HG02870 (cell line): ENCODE measurements around the gene SLC26A9.

ENCODE experiments used
- ATAC-seq: cut with Tn5 transposase; IDR thresholded peaks from one replicate; pipeline ENCODE4 v1.9.1; 2021; ENCODE audit warnings: mild to moderate bottlenecking, moderate library complexity; ENCODE audit not compliant: unreplicated experiment

Gene SLC26A9

GRCh38 chr1:205949753-205950152 lies 6.5 kb upstream of the SLC26A9 start:
- no peak for ATAC-seq

GRCh38 chr1:205948886-205949285 lies 5.6 kb upstream of the SLC26A9 start:
- no peak for ATAC-seq

GRCh38 chr1:205948039-205948438 lies 4.8 kb upstream of the SLC26A9 start:
- no peak for ATAC-seq

GRCh38 chr1:205947024-205947423 lies 3.8 kb upstream of the SLC26A9 start:
- no peak for ATAC-seq

- ATAC-seq = no peak
Measured at GRCh38 chr1:205945069-205945468, 1.8 kb upstream of the SLC26A9 start.

GRCh38 chr1:205944525-205944924 lies 1.3 kb upstream of the SLC26A9 start:
- ATAC-seq = no peak

- no peak for ATAC-seq
Measured at GRCh38 chr1:205942631-205943159, 561 bp downstream of the SLC26A9 start.

- no peak for ATAC-seq
Measured at GRCh38 chr1:205940710-205941109, 2.5 kb downstream of the SLC26A9 start.

- no peak for ATAC-seq
Measured at GRCh38 chr1:205939690-205940330, 3.4 kb downstream of the SLC26A9 start.

GRCh38 chr1:205938682-205939081 lies 4.6 kb downstream of the SLC26A9 start:
- ATAC-seq = no peak

GRCh38 chr1:205936846-205937586 lies 6.2 kb downstream of the SLC26A9 start:
- no peak for ATAC-seq

- ATAC-seq = no peak
Measured at GRCh38 chr1:205936311-205936710, 6.9 kb downstream of the SLC26A9 start.

- no peak for ATAC-seq
Measured at GRCh38 chr1:205935869-205936268, 7.4 kb downstream of the SLC26A9 start.

- ATAC-seq = no peak
Measured at GRCh38 chr1:205934788-205935187, 8.5 kb downstream of the SLC26A9 start.

- no peak for ATAC-seq
Measured at GRCh38 chr1:205933671-205934618, 9.3 kb downstream of the SLC26A9 start.

GRCh38 chr1:205932776-205933175 lies 10.5 kb downstream of the SLC26A9 start:
- ATAC-seq = no peak

GRCh38 chr1:205930799-205931281 lies 12.4 kb downstream of the SLC26A9 start:
- no peak for ATAC-seq

GRCh38 chr1:205930195-205930577 lies 13.1 kb downstream of the SLC26A9 start:
- no peak for ATAC-seq

- ATAC-seq = no peak
Measured at GRCh38 chr1:205929496-205930194, 13.6 kb downstream of the SLC26A9 start.

- ATAC-seq = no peak
Measured at GRCh38 chr1:205928317-205928716, 14.9 kb downstream of the SLC26A9 start.
